DOHH2 (cell line): ENCODE data around the gene MOK.

ENCODE experiments used
- H3F3A ChIP-seq: fragments of 200-600 bp; sonication (generic), shearing (Covaris generic); 2 replicates; pipeline ENCODE4 v1.6.0; 2016; ENCODE audit warnings: antibody characterized with exemption, mild to moderate bottlenecking; ENCODE audit not compliant: control insufficient read depth, insufficient read depth
- H3K27ac ChIP-seq: fragments of 200-600 bp; sonication (generic); 2 replicates; pipeline ENCODE4 v1.5.1; 2014; ENCODE audit warnings: low read depth, mild to moderate bottlenecking, low read length, moderate library complexity
- H3K27me3 ChIP-seq: fragments of 200-600 bp; sonication (generic); 2 replicates; pipeline ENCODE4 v1.6.1; 2014; ENCODE audit warnings: mild to moderate bottlenecking, low read length, mixed read lengths; ENCODE audit not compliant: control insufficient read depth
- H3K36me3 ChIP-seq: fragments of 200-600 bp; sonication (generic); 2 replicates; pipeline ENCODE4 v1.6.1; 2014; ENCODE audit warnings: mild to moderate bottlenecking, low read length, moderate library complexity, mixed read lengths; ENCODE audit not compliant: control insufficient read depth
- H3K4me1 ChIP-seq: fragments of 200-600 bp; sonication (generic); 2 replicates; pipeline ENCODE4 v1.6.1; 2014; ENCODE audit warnings: mild to moderate bottlenecking, low read length, mixed read lengths; ENCODE audit not compliant: control insufficient read depth
- H3K4me2 ChIP-seq: fragments of 200-600 bp; sonication (generic); 2 replicates; pipeline ENCODE4 v1.6.0; 2014; ENCODE audit warnings: mild to moderate bottlenecking, low read length, moderate library complexity
- H3K4me3 ChIP-seq: fragments of 200-600 bp; sonication (generic); 2 replicates; pipeline ENCODE4 v1.5.1; 2014; ENCODE audit warnings: mild to moderate bottlenecking, low read length, mixed read lengths
- H3K79me2 ChIP-seq: fragments of 200-600 bp; sonication (generic); 2 replicates; pipeline ENCODE4 v1.6.1; 2014; ENCODE audit warnings: mild to moderate bottlenecking, low read length, mixed read lengths; ENCODE audit not compliant: control insufficient read depth
- H3K9me2 ChIP-seq: fragments of 200-600 bp; sonication (generic); replicated peaks from 2 replicates; pipeline ENCODE4 v1.6.1; 2014; ENCODE audit warnings: mild to moderate bottlenecking, low read length, mixed read lengths; ENCODE audit not compliant: control insufficient read depth
- H3K9me3 ChIP-seq: fragments of 200-600 bp; sonication (generic); 2 replicates; pipeline ENCODE4 v1.6.1; 2014; ENCODE audit warnings: antibody characterized with exemption, low read length, mixed read lengths; ENCODE audit not compliant: control insufficient read depth, insufficient read depth
- H4K20me1 ChIP-seq: fragments of 200-600 bp; sonication (generic); 2 replicates; pipeline ENCODE4 v1.6.0; 2014; ENCODE audit warnings: low read depth, mild to moderate bottlenecking, antibody characterized with exemption, low read length, moderate library complexity; ENCODE audit not compliant: control insufficient read depth, insufficient read depth
- EZH2phosphoT487 ChIP-seq: fragments of 200-600 bp; sonication (generic); IDR thresholded peaks from 2 replicates; pipeline ENCODE4 v1.6.1; 2017; ENCODE audit warnings: borderline replicate concordance, mild to moderate bottlenecking, antibody characterized with exemption, low read length, moderate library complexity, mixed read lengths
- TF ChIP-seq, protein P1 (sequence below): fragments of 200-600 bp; sonication (generic); IDR thresholded peaks from one replicate; pipeline ENCODE4 v1.5.1; 2014; ENCODE audit warnings: antibody characterized with exemption, mild to moderate bottlenecking, low read depth, low read length; ENCODE audit not compliant: poor library complexity, severe bottlenecking

MOK gene

DNA sequence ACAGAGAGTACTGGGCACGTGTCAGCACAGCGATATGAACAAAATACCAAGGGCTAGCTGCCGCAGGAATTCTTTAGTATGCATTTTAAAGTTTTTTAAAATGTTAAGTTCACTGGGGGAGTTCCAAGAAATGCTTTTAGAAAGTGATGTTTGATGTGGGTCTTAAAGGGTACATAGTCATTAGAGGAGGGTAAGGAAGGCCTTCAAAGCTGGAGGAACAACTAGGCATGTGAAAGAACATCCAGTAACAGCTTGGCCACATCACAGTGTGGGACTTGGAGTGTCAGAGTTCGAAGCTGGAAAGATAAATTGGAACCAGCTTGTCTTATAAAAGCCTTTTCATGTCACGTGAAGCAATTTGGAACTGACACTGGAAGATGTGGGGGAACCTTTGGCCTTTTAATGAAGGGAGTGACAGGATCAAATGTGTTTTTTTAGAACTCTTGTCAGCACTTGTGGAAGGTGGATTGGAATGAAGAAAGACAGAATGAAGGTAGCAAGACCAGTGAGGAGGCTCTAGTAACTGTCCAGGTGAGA, 107.6 kb downstream of the MOK start:
- Histone ChIP-seq H4K20me1 (peaks cover 9% of the 10 kb centered on the region; the same call in 1 of the 2 replicates), H3F3A (0 out of 2 replicates have a peak, but pooled peaks cover 2% of the 10 kb centered on the region), H3K27me3 (no peaks in the 10 kb centered on the region), H3K9me3 (no peaks in the 10 kb centered on the region), H3K4me2 (no peak overlapping the region), H3K27ac (no peak overlapping the region), H3K79me2 (peaks cover 45% of the 10 kb centered on the region), H3K4me3 (no peak overlapping the region), H3K9me2 (no peaks in the 10 kb centered on the region), H3K4me1 (peaks cover 26% of the 10 kb centered on the region), H3K36me3 (peaks cover 39% of the 10 kb centered on the region)
- TF ChIP-seq, protein P1, sequence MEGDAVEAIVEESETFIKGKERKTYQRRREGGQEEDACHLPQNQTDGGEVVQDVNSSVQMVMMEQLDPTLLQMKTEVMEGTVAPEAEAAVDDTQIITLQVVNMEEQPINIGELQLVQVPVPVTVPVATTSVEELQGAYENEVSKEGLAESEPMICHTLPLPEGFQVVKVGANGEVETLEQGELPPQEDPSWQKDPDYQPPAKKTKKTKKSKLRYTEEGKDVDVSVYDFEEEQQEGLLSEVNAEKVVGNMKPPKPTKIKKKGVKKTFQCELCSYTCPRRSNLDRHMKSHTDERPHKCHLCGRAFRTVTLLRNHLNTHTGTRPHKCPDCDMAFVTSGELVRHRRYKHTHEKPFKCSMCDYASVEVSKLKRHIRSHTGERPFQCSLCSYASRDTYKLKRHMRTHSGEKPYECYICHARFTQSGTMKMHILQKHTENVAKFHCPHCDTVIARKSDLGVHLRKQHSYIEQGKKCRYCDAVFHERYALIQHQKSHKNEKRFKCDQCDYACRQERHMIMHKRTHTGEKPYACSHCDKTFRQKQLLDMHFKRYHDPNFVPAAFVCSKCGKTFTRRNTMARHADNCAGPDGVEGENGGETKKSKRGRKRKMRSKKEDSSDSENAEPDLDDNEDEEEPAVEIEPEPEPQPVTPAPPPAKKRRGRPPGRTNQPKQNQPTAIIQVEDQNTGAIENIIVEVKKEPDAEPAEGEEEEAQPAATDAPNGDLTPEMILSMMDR: no peak
- TF ChIP-seq EZH2phosphoT487: no peak

DNA sequence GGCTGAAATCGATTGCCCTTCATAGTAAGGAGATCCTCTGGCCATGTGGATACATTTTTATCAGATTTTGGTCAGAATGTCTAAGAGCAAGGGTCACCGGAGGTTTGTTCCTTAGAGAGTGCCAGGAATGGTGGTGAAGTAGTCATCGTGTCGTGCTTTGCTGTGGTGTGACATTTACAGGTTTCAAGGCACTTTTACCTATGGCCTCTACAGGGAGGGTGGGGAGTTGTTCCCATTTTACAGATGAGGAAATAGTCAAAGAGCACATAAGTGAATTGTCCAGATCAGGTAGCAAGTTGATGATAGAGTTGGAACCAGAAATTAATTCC, 108.1 kb downstream of the MOK start:
- Histone ChIP-seq H3F3A (0 out of 2 replicates have a peak, but pooled peaks cover 2% of the 10 kb centered on the region), H3K79me2 (peaks cover 46% of the 10 kb centered on the region), H3K4me3 (no peak overlapping the region), H3K4me2 (no peak overlapping the region), H3K4me1 (peaks cover 23% of the 10 kb centered on the region), H3K9me3 (no peaks in the 10 kb centered on the region), H3K36me3 (peaks cover 39% of the 10 kb centered on the region), H3K27me3 (no peaks in the 10 kb centered on the region), H3K9me2 (no peaks in the 10 kb centered on the region), H3K27ac (no peak overlapping the region), H4K20me1 (peaks cover 9% of the 10 kb centered on the region; the same call in 1 of the 2 replicates)
- no peak for TF ChIP-seq EZH2phosphoT487
- TF ChIP-seq, protein P1: no peak

DNA sequence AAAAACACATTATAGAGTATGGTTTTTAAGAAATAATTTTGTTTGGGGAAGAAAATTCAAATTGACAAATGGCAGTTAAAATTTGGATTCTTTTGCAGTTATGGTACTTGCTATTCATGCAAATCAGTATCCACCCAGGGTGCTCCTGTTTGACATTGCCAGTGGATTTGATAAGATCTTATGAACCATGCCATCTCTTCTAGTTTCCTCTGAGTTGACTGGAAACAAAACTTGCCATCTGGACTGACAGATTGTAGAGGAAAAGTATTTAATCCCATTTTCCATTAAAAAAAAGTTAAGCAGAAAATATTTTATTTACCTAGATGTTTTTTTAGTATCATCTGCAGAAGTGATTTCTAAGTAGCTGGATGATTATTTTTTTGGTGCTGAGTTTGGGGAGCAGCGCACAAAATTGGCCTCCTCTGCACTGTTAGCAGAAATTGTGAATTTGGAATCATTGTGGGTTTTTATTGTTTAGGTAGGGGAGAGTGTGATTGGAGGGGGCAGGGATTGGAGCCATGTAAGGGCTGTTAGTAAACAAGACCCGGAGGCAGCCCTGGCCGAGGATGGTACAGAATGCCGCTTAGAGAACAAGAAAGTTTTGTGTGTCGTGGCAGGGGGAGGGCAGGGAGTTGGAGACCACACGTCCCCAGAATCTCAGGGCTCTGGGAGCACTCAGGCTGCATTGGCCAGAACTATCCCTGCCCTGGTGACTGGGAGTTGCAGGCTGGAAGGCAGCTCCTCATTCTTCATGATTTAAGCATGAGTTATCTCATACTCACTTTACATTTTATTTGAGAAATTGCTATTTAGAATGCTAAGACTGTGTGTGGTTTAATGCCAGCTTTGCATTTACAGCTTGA, 108.7 kb downstream of the MOK start:
- Histone ChIP-seq H3K79me2 (peaks cover 46% of the 10 kb centered on the region), H3K27me3 (no peaks in the 10 kb centered on the region), H3K36me3 (peaks cover 39% of the 10 kb centered on the region), H3K27ac (no peak overlapping the region), H3K4me1 (peaks cover 22% of the 10 kb centered on the region), H3F3A (0 out of 2 replicates have a peak, but pooled peaks cover 2% of the 10 kb centered on the region), H4K20me1 (peaks cover 11% of the 10 kb centered on the region), H3K9me3 (no peaks in the 10 kb centered on the region), H3K4me3 (no peak overlapping the region), H3K9me2 (no peaks in the 10 kb centered on the region), H3K4me2 (no peak overlapping the region)
- no peak for TF ChIP-seq EZH2phosphoT487
- TF ChIP-seq, protein P1: no peak
